IPS-18a (cell line): Measurements from ENCODE around the gene MET.

Experiments used
- H3K27ac ChIP-seq: one replicate; pipeline ENCODE4 v1.5.1; 2013; ENCODE audit warnings: low read length
- H3K27me3 ChIP-seq: one replicate; pipeline ENCODE4 v1.6.1; 2013; ENCODE audit warnings: mild to moderate bottlenecking, low read length; ENCODE audit not compliant: control insufficient read depth, insufficient read depth
- H3K36me3 ChIP-seq: one replicate; pipeline ENCODE4 v1.6.1; 2013; ENCODE audit warnings: low read depth, low read length; ENCODE audit not compliant: control insufficient read depth
- H3K4me1 ChIP-seq: one replicate; pipeline ENCODE4 v1.6.1; 2013; ENCODE audit warnings: low read depth, low read length; ENCODE audit not compliant: control insufficient read depth
- H3K4me3 ChIP-seq: one replicate; pipeline ENCODE4 v1.5.1; 2013; ENCODE audit warnings: low read length
- H3K9ac ChIP-seq: one replicate; pipeline ENCODE4 v1.6.1; 2013; ENCODE audit warnings: mild to moderate bottlenecking, low read length, moderate library complexity
- H3K9me3 ChIP-seq: one replicate; pipeline ENCODE4 v1.6.1; 2013; ENCODE audit warnings: low read depth, low read length; ENCODE audit not compliant: control insufficient read depth

Gene MET

GRCh38 chr7:116793795-116794340 is 121.9 kb downstream of the MET start:
- no peaks in the 10 kb centered on the region for H3K36me3 ChIP-seq
- H3K4me3 ChIP-seq, result no peak overlapping the region
- H3K4me1 ChIP-seq, result peaks cover 3% of the 10 kb centered on the region
- no peaks in the 10 kb centered on the region for H3K9me3 ChIP-seq
- H3K27ac ChIP-seq, result no peak overlapping the region
- no peaks in the 10 kb centered on the region for H3K27me3 ChIP-seq
- H3K9ac ChIP-seq, result no peak overlapping the region

DNA sequence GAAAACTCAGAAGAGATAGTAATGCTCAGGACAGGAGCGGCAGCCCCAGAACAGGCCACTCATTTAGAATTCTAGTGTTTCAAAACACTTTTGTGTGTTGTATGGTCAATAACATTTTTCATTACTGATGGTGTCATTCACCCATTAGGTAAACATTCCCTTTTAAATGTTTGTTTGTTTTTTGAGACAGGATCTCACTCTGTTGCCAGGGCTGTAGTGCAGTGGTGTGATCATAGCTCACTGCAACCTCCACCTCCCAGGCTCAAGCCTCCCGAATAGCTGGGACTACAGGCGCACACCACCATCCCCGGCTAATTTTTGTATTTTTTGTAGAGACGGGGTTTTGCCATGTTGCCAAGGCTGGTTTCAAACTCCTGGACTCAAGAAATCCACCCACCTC is 124.5 kb downstream of the MET start:
- Histone ChIP-seq H3K36me3 (no peaks in the 10 kb centered on the region), H3K9me3 (no peaks in the 10 kb centered on the region), H3K27me3 (no peaks in the 10 kb centered on the region), H3K9ac (no peak overlapping the region), H3K4me3 (no peak overlapping the region), H3K4me1 (peaks cover 3% of the 10 kb centered on the region), H3K27ac (no peak overlapping the region)

- Histone ChIP-seq H3K4me1 (peaks cover 4% of the 10 kb centered on the region), H3K4me3 (no peak overlapping the region), H3K9me3 (no peaks in the 10 kb centered on the region), H3K36me3 (no peaks in the 10 kb centered on the region), H3K27ac (no peak overlapping the region), H3K9ac (no peak overlapping the region), H3K27me3 (no peaks in the 10 kb centered on the region)
Observed at GRCh38 chr7:116797612-116798011, 125.6 kb downstream of the MET start.

DNA sequence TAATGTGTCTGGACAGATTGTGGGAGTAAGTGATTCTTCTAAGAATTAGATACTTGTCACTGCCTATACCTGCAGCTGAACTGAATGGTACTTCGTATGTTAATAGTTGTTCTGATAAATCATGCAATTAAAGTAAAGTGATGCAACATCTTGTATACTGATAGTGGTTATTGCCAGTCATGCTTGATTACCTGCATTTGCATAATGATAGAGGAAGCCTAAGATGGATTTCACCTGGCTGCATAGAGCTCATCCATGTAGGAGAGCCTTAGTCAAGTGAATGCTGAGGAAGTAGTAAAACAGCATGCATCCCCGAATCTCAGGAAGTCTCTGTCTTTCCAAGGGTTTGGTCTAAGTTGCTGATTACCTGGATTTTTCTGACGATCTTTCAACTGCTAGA is 126.2 kb downstream of the MET start:
- no peak overlapping the region for H3K9ac ChIP-seq
- H3K4me1 ChIP-seq, result peaks cover 5% of the 10 kb centered on the region
- H3K27me3 ChIP-seq, result no peaks in the 10 kb centered on the region
- no peaks in the 10 kb centered on the region for H3K9me3 ChIP-seq
- H3K27ac ChIP-seq, result no peak overlapping the region
- H3K36me3 ChIP-seq, result no peaks in the 10 kb centered on the region
- H3K4me3 ChIP-seq, result no peak overlapping the region

DNA sequence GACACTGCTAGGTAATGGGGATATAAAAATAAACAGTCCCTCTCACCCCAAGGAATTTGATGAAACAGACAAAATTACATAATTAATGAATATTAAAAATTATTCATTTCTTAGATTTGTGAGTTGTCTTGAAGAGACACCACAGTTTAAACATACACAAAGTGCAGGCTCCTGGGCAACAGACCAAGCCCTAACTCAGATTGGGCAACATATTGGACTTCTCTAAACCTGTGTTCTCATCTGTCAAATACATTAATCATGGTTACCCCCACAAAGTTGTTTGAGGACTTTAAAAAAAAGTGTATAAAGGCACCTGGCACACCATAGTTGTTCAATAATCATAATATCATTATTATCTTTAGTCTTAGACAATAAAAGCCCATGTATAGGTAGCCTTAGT is 127.9 kb downstream of the MET start:
- Histone ChIP-seq H3K4me3 (no peak overlapping the region), H3K27me3 (no peaks in the 10 kb centered on the region), H3K36me3 (no peaks in the 10 kb centered on the region), H3K27ac (no peak overlapping the region), H3K9me3 (no peaks in the 10 kb centered on the region), H3K4me1 (peaks cover 5% of the 10 kb centered on the region), H3K9ac (no peak overlapping the region)

GRCh38 chr7:116800594-116800993 is 128.6 kb downstream of the MET start:
- H3K27ac ChIP-seq, result no peak overlapping the region
- no peaks in the 10 kb centered on the region for H3K27me3 ChIP-seq
- no peaks in the 10 kb centered on the region for H3K36me3 ChIP-seq
- H3K9ac ChIP-seq, result no peak overlapping the region
- no peak overlapping the region for H3K4me3 ChIP-seq
- peaks cover 5% of the 10 kb centered on the region for H3K4me1 ChIP-seq
- no peaks in the 10 kb centered on the region for H3K9me3 ChIP-seq

DNA sequence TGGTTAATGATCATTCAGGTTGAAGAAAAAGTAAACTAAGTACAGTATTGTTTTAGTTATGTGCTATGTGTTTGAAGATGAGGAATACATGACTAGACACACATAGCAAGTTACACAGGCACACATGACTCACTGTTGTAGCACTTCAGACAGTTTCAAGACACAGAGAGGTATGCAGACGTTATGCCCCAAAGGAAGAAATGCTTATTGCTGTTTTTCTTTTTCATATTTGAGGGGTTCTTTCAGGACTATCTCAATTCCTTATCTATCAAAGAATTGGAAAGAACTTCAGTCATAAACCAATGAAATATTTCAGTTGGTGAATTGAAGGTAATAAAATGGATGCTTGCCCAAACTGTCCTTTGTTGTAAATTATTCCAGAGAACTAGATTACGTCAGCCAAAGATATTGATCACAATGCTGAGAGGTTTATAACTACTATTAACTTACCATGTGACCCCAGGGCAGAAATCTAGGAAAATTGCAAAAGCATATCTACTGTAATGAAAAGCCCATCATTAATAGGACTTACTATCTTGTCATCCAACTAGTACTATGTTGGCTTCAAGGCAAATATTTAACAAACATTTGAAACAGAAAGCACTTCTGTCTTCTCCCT is 129.2 kb downstream of the MET start:
- Histone ChIP-seq H3K4me1 (peaks cover 5% of the 10 kb centered on the region), H3K27me3 (no peaks in the 10 kb centered on the region), H3K4me3 (no peak overlapping the region), H3K9me3 (no peaks in the 10 kb centered on the region), H3K36me3 (no peaks in the 10 kb centered on the region), H3K27ac (no peak overlapping the region), H3K9ac (no peak overlapping the region)

- Histone ChIP-seq H3K27ac (no peak overlapping the region), H3K9ac (no peak overlapping the region)
Observed at GRCh38 chr7:116802144-116802745, 130.2 kb downstream of the MET start.

DNA sequence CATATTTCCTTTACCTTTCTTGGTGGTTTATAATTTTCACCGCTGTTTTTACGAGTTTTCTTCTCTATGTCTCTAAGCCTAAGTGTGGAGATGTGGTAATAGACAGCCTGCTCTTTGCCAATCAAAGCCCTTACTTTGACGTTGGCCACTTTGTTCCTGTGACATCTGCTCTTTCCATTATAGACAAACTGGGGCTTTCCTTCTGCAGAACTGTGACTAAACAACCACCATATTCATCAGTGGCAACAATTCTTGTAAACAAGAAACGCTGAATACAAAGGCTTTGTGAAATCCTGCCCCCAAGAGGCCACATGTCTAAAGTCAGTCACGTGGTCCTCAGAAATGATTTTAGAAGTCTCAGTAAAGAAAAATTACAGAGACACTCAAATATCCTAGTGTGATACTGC is 130.8 kb downstream of the MET start:
- H3K4me3 ChIP-seq, result no peak overlapping the region
- H3K27me3 ChIP-seq, result no peaks in the 10 kb centered on the region
- peaks cover 5% of the 10 kb centered on the region for H3K4me1 ChIP-seq
- no peak overlapping the region for H3K9ac ChIP-seq
- no peaks in the 10 kb centered on the region for H3K36me3 ChIP-seq
- H3K27ac ChIP-seq, result no peak overlapping the region
- no peaks in the 10 kb centered on the region for H3K9me3 ChIP-seq

More at GRCh38 chr7:116802144-116802745, 130.2 kb downstream of the MET start:
- Histone ChIP-seq H3K36me3 (no peaks in the 10 kb centered on the region), H3K9me3 (no peaks in the 10 kb centered on the region), H3K27me3 (no peaks in the 10 kb centered on the region), H3K4me1 (peaks cover 5% of the 10 kb centered on the region), H3K4me3 (no peak overlapping the region)

DNA sequence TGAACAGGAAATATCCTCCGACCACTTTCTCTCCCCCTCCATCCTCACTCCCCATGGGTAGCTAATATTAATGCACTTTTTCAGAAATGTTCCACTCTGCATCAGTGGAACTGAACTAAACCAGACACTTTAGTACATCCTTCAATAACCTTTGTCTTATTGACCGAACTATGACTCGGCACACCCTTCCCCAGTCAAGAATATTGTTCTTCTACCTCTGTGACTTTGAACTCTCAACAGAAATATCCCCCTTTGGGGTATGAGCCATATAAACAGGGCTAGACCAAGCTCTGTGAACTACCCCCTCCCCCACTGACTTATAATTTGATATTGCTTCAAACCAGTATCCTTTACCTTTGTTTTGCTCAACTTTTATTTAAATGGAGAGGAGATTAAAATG is 132.5 kb downstream of the MET start:
- peaks cover 5% of the 10 kb centered on the region for H3K4me1 ChIP-seq
- no peak overlapping the region for H3K27ac ChIP-seq
- no peak overlapping the region for H3K9ac ChIP-seq
- no peaks in the 10 kb centered on the region for H3K9me3 ChIP-seq
- H3K27me3 ChIP-seq, result no peaks in the 10 kb centered on the region
- H3K4me3 ChIP-seq, result no peak overlapping the region
- H3K36me3 ChIP-seq, result no peaks in the 10 kb centered on the region

DNA sequence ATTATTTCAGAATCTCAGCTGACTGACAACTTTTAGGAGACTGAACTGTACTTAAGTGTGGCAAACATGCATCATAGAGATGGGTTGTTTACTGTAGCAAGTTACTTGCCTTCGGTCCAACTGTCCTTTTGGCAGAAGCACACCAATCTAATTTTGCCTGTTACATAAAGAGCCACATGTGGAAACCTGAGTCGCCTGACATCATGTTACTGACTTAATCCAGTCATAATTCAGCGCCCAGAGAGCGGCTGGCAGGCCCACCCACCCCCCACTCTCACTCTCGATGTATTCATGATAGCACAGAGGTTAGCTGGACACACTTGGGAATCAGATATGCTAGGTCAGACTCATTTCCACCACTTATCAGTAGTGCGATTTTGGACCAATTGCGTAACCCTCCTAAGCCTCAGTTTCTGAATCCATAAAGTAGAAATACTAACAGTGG is 133.1 kb downstream of the MET start:
- H3K36me3 ChIP-seq, result no peaks in the 10 kb centered on the region
- no peak overlapping the region for H3K4me3 ChIP-seq
- H3K9ac ChIP-seq, result no peak overlapping the region
- H3K4me1 ChIP-seq, result peaks cover 5% of the 10 kb centered on the region
- H3K9me3 ChIP-seq, result no peaks in the 10 kb centered on the region
- no peaks in the 10 kb centered on the region for H3K27me3 ChIP-seq
- H3K27ac ChIP-seq, result no peak overlapping the region
